Measurements from ENCODE around the gene FAM24A.
A peak's percentile ranks its signal among the peaks of the same experiment; 100 is the strongest.
"Not testable (repeated sequence)": the region's sequence is repeated elsewhere in the genome, so short reads cannot be mapped to it uniquely, and the experiment has no call there.

Gene FAM24A

DNA sequence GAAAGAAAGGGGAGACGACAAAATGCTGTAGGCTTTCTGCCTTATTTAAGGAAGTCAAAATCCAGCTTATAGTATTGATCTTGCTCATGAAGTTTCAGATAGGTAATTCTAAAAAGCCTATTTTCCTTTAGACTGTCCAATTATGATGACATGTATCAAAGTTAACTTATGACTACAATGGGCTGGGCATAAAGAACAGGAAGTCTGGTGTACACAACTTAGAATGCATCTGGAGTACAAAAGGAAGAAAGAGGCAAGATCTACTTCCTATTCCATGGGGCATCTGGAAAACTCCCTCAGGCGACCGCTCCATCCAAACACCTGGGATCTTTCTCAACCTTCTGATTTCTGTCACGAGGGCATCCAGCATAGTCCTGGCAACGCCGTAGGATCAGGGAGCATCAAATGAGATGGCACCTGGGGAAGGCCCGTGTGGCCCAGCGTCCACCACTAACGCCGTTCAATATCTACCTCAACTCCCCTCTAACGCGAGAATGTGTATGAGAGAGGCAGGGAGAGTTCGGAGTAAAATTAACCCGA, 31.5 kb upstream of the FAM24A start:
- peaks cover 22% of the 10 kb centered on the region; the same call in 1 of the 2 replicates for H3K27me3 ChIP-seq (ENCODE audit: insufficient read depth, low read length)
- no peaks in the 10 kb centered on the region for H3K36me3 ChIP-seq (ENCODE audit: insufficient read depth, low read depth, low read length)
- peak overlapping the region; percentile 56; the same call in 1 of the 2 replicates for H3K4me3 ChIP-seq (ENCODE audit: low read length)
- H3K9ac ChIP-seq (ENCODE audit: low read depth, low read length): no peak overlapping the region; the same call in 1 of the 2 replicates
- no peaks in the 10 kb centered on the region for H3K9me3 ChIP-seq (ENCODE audit: insufficient read depth, low read depth, low read length)
- H3K4me1 ChIP-seq (ENCODE audit: insufficient read depth, low read length): peaks cover 39% of the 10 kb centered on the region; the same call in 1 of the 2 replicates
- H3K27ac ChIP-seq (ENCODE audit: low read length): no peak overlapping the region

DNA sequence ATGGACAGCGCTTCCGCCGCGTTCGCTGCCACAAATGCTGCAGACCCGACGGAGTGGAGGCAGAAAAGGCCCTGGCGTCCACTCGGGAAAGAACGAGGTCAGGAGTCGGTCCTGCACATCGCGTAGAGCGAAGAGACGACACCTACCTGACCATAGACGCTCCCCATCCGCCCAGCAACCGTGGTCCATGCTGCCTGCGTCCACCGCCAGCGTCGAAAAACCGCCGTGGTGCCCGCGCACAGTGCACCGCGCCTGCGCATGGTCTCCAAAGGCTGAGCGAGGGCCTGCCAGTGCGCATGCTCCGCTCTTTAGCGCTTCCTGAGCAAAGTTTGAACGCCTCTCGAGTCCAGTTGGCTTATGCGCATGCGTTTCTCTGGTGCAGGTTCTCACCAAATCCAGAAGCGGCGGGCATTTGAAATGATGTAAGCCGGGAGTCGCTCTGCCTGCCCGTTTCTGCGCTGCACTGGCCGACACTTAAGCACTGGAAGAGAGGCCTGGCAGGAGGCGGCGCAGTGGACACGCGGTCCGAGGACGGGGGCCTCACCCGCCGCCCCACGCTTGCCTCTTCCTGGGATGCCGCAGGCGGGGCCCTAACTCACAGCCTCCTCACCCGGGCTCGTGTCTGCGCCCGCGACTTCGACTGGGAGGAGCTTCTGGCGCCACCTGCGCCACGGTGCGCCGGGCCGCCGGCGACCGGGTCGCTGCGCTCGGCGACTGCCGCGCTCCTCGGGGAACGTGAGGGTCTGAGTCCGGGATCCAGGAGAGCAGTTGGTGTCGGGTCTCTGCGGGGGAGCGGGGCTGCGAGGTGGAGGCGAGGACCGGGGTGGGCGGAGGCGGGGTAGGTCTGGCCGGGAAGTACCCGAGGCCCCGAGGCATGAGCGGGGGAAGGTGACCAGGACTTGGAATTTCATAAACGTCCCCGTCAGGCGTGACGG, 30.8 kb upstream of the FAM24A start, which contains the start of gene FAM24B:
TSS of gene FAM24B (minus strand) at position 243 of the 935 bp plus-strand sequence. CDS start 29,066 bp downstream, outside the sequence.
- Histone ChIP-seq H3K9me3 (ENCODE audit: insufficient read depth, low read depth, low read length) (no peaks in the 10 kb centered on the region), H3K9ac (ENCODE audit: low read depth, low read length) (peak within 1 kb of the TSS; percentile 26; the same call in 1 of the 2 replicates), H3K4me3 (ENCODE audit: low read length) (peak within 1 kb of the TSS; percentile 56; the same call in 1 of the 2 replicates), H3K27me3 (ENCODE audit: insufficient read depth, low read length) (peaks cover 22% of the 10 kb centered on the region; the same call in 1 of the 2 replicates), H3K27ac (ENCODE audit: low read length) (no peak within 1 kb of the TSS), H3K36me3 (ENCODE audit: insufficient read depth, low read depth, low read length) (no peaks in the 10 kb centered on the region), H3K4me1 (ENCODE audit: insufficient read depth, low read length) (peaks cover 32% of the 10 kb centered on the region; the same call in 1 of the 2 replicates)

DNA sequence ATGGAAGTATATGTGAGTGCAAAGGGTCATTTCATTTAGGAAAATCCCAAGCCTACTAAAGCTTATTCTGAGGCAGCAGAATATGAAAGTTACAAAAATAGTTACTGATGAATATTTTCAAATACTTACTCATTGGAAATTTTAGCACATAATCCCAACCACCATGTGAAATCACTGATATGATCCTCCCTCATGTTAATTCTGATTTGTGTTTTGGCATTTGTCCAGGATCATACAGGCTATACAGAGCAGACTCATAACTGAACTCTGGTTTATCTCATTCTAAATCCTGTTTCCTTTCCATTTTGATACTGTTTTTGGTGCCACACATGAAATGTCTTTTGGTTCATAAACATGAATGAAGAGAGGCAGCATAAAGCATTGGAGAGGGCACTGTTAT, 27.6 kb upstream of the FAM24A start:
- Histone ChIP-seq H3K9ac (ENCODE audit: low read depth, low read length) (no peak overlapping the region), H3K4me1 (ENCODE audit: insufficient read depth, low read length) (peaks cover 3% of the 10 kb centered on the region; the same call in 1 of the 2 replicates)

DNA sequence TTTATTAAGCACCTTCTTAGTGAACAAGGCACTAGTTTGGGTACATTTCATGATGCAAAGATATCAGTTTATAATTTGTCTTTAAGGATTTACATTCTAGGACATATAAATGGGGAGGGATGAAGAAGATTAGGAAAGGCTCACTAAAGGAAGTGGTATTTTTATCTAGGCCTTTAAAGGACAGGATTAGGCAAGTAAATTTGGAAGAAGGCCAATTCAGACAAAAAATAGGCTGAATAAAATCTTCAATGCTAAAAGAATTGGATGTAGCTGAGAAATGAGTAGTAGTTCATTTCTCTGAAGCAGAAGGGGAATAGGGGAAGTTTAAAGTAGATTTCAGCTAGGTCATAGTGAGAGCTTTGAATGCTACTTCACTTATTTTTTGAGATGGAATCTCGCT, 26.2 kb upstream of the FAM24A start:
- Histone ChIP-seq H3K4me1 (ENCODE audit: insufficient read depth, low read length) (no peaks in the 10 kb centered on the region), H3K9ac (ENCODE audit: low read depth, low read length) (no peak overlapping the region), H3K27me3 (ENCODE audit: insufficient read depth, low read length) (peaks cover 15% of the 10 kb centered on the region; the same call in 1 of the 2 replicates), H3K9me3 (ENCODE audit: insufficient read depth, low read depth, low read length) (no peaks in the 10 kb centered on the region), H3K4me3 (ENCODE audit: low read length) (no peak overlapping the region), H3K36me3 (ENCODE audit: insufficient read depth, low read depth, low read length) (no peaks in the 10 kb centered on the region), H3K27ac (ENCODE audit: low read length) (no peak overlapping the region)

More for the DNA sequence above, 27.6 kb upstream of the FAM24A start:
- Histone ChIP-seq H3K9me3 (ENCODE audit: insufficient read depth, low read depth, low read length) (no peaks in the 10 kb centered on the region), H3K36me3 (ENCODE audit: insufficient read depth, low read depth, low read length) (no peaks in the 10 kb centered on the region), H3K27ac (ENCODE audit: low read length) (no peak overlapping the region), H3K4me3 (ENCODE audit: low read length) (no peak overlapping the region), H3K27me3 (ENCODE audit: insufficient read depth, low read length) (peaks cover 22% of the 10 kb centered on the region; the same call in 1 of the 2 replicates)

DNA sequence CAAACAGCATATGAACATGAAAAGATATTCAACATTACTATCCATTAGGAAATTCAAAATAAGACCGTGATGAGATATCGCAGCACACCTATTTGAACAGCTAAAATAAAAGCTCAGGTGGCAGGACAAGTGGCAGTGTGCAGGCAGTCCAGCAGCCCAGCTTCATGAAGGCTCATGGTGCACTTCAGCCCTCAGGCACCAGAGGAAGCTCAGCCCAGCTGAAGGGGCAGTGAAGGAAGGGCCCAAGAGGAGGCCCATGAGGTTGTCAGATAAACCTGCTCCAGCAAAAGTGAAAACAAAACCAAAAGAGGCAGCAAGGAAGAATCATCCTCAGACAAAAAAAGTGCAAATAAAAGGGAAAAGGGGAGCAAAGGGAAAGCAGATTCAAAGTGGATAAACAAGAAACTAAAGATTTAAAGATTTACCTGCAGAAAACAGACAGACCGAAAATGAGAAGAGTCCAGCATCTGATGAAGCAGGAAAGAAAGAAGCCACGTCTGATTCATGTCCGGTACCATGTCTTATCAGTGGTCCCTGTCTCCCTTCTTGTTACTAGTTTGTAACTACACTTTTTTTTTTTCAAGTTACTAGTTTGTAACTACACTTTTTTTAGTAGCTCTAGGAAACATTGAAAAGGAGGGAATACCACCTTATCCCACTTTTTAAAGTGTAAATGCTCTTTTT, 16.0 kb upstream of the FAM24A start:
- H3K4me1 ChIP-seq (ENCODE audit: insufficient read depth, low read length): no peaks in the 10 kb centered on the region
- no peak overlapping the region for H3K4me3 ChIP-seq (ENCODE audit: low read length)
- no peaks in the 10 kb centered on the region for H3K27me3 ChIP-seq (ENCODE audit: insufficient read depth, low read length)
- H3K27ac ChIP-seq (ENCODE audit: low read length): no peak overlapping the region
- no peaks in the 10 kb centered on the region for H3K9me3 ChIP-seq (ENCODE audit: insufficient read depth, low read depth, low read length)
- no peaks in the 10 kb centered on the region for H3K36me3 ChIP-seq (ENCODE audit: insufficient read depth, low read depth, low read length)
- no peak overlapping the region for H3K9ac ChIP-seq (ENCODE audit: low read depth, low read length)

DNA sequence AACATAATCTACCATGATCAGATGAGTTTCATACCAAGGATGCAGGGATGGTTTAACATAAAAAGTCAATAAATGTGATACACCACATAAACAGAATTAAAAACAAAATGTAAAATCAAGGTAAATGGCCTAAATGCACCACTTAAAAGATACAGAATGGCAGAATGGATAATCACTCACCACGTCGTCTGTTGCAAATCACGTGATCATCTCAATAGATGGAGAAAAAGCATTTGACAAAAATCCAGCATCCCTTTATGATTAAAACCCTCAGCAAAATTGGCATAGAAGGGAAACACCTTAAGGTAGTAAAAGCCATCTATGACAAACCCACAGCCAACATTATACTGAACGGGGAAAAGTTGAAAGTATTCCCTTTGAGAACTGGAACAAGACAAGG, 6.5 kb upstream of the FAM24A start:
- not testable (repeated sequence) for H3K27ac ChIP-seq (ENCODE audit: low read length); H3K4me1 ChIP-seq (ENCODE audit: insufficient read depth, low read length); H3K36me3 ChIP-seq (ENCODE audit: insufficient read depth, low read depth, low read length); H3K9me3 ChIP-seq (ENCODE audit: insufficient read depth, low read depth, low read length); H3K9ac ChIP-seq (ENCODE audit: low read depth, low read length); H3K4me3 ChIP-seq (ENCODE audit: low read length)
- H3K27me3 ChIP-seq (ENCODE audit: insufficient read depth, low read length): peaks cover 17% of the 10 kb centered on the region; the same call in 1 of the 2 replicates

DNA sequence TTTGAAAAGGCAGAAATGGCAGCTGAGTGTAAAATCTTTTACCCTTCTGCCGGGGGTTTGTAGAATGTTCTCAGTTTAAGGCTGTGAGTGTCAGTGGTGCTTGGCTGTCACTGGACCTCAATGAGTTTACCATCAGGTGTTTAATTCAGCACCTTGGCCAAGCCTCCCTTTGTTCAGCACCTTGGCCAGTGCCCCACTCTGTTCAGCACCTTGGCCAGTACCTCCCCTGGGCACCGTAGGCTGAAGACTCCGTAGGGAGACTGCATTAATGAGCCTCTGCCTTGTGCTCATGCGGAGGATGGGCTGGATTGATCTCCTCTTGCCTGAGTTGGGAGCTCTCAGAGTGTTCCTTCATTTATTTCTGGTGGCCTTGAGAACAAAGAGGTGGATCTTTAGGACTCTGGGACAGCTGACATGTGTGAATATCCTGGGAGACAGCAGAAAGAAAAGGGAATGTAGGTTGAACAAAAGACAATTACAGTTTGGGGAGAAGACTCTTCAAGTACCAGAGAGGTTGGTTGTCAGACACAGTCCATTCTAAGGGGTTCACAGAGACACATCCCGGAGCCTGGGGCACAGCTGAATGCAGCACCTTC, 1.6 kb downstream of the FAM24A start:
- no peak overlapping the region for H3K9ac ChIP-seq (ENCODE audit: low read depth, low read length)
- no peak overlapping the region for H3K27ac ChIP-seq (ENCODE audit: low read length)
- H3K4me3 ChIP-seq (ENCODE audit: low read length): no peak overlapping the region
- peaks cover 17% of the 10 kb centered on the region; the same call in 1 of the 2 replicates for H3K27me3 ChIP-seq (ENCODE audit: insufficient read depth, low read length)
- no peaks in the 10 kb centered on the region for H3K9me3 ChIP-seq (ENCODE audit: insufficient read depth, low read depth, low read length)
- H3K4me1 ChIP-seq (ENCODE audit: insufficient read depth, low read length): no peaks in the 10 kb centered on the region
- no peaks in the 10 kb centered on the region for H3K36me3 ChIP-seq (ENCODE audit: insufficient read depth, low read depth, low read length)

DNA sequence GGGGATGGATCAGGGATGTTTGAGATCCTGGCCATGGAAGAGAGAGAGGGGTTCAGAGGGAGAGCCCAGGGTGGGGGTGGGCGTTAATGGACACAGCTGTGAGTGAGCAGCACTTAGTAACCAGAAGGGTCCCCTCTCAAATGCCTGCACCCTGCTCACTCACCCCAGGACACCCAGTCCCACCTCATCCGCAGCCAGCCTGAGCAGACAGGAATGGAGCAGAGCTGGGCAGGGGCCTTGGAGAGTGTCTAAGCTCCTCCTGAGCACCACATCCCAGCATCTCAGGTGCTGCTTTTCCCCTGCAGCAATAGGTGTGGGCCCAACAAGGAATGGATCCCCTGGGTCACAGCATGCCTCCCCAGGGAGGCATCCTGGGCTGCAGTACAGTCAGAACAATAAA, 5.3 kb downstream of the FAM24A start:
- H3K27ac ChIP-seq (ENCODE audit: low read length): no peak overlapping the region
- H3K4me3 ChIP-seq (ENCODE audit: low read length): no peak overlapping the region
- H3K9me3 ChIP-seq (ENCODE audit: insufficient read depth, low read depth, low read length): no peaks in the 10 kb centered on the region
- H3K4me1 ChIP-seq (ENCODE audit: insufficient read depth, low read length): no peaks in the 10 kb centered on the region
- H3K9ac ChIP-seq (ENCODE audit: low read depth, low read length): no peak overlapping the region
- no peaks in the 10 kb centered on the region for H3K27me3 ChIP-seq (ENCODE audit: insufficient read depth, low read length)
- H3K36me3 ChIP-seq (ENCODE audit: insufficient read depth, low read depth, low read length): no peaks in the 10 kb centered on the region

DNA sequence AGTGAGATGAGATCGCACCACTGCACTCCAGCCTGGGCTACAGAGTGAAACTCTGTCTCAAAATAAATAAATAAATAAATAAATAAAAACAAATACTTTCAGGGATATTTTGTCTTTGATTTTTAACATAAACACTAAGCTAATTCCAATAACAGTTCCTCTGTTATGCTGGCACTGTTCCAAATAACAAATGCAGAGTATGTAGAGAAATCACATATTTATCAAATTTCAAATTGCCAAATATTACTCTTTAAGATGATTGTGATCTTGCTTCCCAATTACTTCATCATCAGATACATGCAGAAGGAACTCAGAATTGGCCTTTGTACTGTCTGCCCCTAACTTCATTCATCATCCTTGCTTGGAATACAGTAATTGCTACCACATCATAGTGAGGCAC, 19.7 kb downstream of the FAM24A start:
- H3K9ac ChIP-seq (ENCODE audit: low read depth, low read length): no peak overlapping the region
- H3K4me3 ChIP-seq (ENCODE audit: low read length): no peak overlapping the region
- no peaks in the 10 kb centered on the region for H3K9me3 ChIP-seq (ENCODE audit: insufficient read depth, low read depth, low read length)
- no peaks in the 10 kb centered on the region for H3K4me1 ChIP-seq (ENCODE audit: insufficient read depth, low read length)
- H3K27me3 ChIP-seq (ENCODE audit: insufficient read depth, low read length): no peaks in the 10 kb centered on the region
- no peak overlapping the region for H3K27ac ChIP-seq (ENCODE audit: low read length)
- H3K36me3 ChIP-seq (ENCODE audit: insufficient read depth, low read depth, low read length): peaks cover 3% of the 10 kb centered on the region; the same call in 1 of the 2 replicates

DNA sequence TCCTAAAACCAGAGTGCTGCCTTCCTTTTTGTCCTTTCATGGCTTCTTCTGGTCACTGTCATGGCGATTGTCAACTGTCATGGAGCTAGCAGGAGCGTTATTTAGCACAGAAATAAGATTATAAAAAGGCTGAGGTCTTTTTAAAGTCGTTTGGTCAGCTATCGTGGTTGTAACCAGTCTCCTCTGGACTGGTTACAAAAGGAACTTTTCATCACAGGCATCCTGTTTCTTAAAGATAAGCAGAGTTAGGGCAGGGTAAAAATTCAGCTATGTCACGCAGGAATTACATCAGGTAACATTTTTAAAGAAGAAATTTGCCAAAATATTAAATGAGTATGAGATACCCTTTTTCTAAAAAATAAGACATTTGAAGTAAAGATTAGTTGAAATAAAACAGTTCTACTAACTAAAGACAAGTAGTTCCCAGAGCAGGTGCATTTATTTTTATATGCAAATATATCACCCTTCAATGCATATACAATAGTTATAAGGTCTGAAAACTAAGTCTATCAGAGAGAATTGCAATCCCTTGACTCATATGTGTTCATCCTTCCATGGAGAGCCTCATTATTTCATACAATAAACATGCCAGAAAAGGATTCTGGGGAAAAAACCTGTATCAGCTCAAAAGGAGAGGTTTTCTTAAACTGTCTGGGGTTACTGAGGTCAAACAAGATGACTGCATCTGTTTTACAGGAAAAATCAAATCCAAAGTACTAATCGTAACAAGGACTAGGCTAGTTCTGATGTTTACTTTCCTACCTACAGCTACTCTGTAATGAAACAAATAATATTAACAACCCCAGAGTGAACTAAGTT, 20.9 kb downstream of the FAM24A start:
- Histone ChIP-seq H3K36me3 (ENCODE audit: insufficient read depth, low read depth, low read length) (peaks cover 8% of the 10 kb centered on the region), H3K9ac (ENCODE audit: low read depth, low read length) (no peak overlapping the region)

More for the DNA sequence above, 20.9 kb downstream of the FAM24A start:
- Histone ChIP-seq H3K27ac (ENCODE audit: low read length) (no peak overlapping the region), H3K4me1 (ENCODE audit: insufficient read depth, low read length) (no peaks in the 10 kb centered on the region), H3K27me3 (ENCODE audit: insufficient read depth, low read length) (no peaks in the 10 kb centered on the region), H3K4me3 (ENCODE audit: low read length) (no peak overlapping the region), H3K9me3 (ENCODE audit: insufficient read depth, low read depth, low read length) (no peaks in the 10 kb centered on the region)

Measured in iPS-20b (cell line).